ENCODE data around the gene AIRE. TPM values are rescaled to one million over a fixed set of nuclear protein-coding genes. Genes with fewer than 3 reads are reported as not detected.

The AIRE gene
- total and polyA plus RNA-seq, 2 donors from 2014 or later = 0.09 to 0.25 TPM

DNA sequence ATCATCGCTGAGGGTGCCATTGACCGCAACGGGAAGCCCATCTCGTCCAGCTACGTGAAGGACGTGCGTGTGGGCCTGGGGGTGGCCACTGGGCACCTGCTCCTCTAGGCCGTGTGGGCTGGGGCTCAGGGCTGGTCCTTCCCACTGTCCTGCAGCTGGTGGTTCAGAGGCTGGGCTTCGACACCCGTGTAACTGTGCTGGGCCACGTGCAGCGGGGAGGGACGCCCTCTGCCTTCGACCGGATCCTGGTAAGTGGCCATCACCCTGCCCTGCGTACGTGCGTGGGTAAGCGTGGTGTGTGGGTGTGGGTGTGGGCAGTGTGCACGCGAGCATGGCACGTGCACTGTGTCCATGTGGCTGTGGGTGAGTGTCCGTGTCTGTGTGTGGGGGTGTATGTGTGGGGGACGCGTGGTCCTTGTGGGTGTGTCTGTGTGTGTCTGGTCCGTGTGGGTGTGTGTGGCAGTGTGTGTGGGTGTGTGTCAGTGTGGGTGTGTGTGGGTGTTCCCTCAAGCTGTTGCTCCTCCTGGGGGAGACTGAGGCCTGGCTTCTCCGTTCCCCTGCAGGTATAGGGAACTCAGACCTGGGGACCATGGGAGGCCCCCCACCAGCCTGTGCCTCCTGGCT lies 30.7 kb downstream of the AIRE start:
- intact Hi-C loops (cut with DNase I) = no loop called here
- TF ChIP-seq, protein P1, sequence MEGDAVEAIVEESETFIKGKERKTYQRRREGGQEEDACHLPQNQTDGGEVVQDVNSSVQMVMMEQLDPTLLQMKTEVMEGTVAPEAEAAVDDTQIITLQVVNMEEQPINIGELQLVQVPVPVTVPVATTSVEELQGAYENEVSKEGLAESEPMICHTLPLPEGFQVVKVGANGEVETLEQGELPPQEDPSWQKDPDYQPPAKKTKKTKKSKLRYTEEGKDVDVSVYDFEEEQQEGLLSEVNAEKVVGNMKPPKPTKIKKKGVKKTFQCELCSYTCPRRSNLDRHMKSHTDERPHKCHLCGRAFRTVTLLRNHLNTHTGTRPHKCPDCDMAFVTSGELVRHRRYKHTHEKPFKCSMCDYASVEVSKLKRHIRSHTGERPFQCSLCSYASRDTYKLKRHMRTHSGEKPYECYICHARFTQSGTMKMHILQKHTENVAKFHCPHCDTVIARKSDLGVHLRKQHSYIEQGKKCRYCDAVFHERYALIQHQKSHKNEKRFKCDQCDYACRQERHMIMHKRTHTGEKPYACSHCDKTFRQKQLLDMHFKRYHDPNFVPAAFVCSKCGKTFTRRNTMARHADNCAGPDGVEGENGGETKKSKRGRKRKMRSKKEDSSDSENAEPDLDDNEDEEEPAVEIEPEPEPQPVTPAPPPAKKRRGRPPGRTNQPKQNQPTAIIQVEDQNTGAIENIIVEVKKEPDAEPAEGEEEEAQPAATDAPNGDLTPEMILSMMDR (IDR thresholded peaks at IDR 0.05; ENCODE audit: borderline replicate concordance, extremely low read depth, insufficient read depth) = no peak
- H3K27me3 ChIP-seq (ENCODE audit: control insufficient read depth, insufficient read depth, low read length) = no peaks in the 10 kb centered on the region
- no peaks in the 10 kb centered on the region for H3K9me3 ChIP-seq (ENCODE audit: control insufficient read depth in 2 of 3, insufficient read depth in 1 of 3, low read length in 3 of 3)
- H3K36me3 ChIP-seq (ENCODE audit: control insufficient read depth in 2 of 3, insufficient read depth in 3 of 3, low read length in 3 of 3) = peaks cover under 1 to 46% (median 15%) of the 10 kb centered on the region in 3 donors
- FAIRE-seq = no peak
- no peaks in the 10 kb centered on the region for H3K4me1 ChIP-seq (ENCODE audit: control insufficient read depth in 2 of 3, insufficient read depth in 2 of 3, low read depth in 1 of 3, low read length in 3 of 3)
- no peak overlapping the region for H3K27ac ChIP-seq (ENCODE audit: low read depth in 2 of 2, low read length in 2 of 2)
- H3K4me3 ChIP-seq (ENCODE audit: low read length in 3 of 3) = no peak overlapping the region
- H3K9ac ChIP-seq (ENCODE audit: low read length in 3 of 3) = no peak overlapping the region
- no peak for DNase-seq

DNA sequence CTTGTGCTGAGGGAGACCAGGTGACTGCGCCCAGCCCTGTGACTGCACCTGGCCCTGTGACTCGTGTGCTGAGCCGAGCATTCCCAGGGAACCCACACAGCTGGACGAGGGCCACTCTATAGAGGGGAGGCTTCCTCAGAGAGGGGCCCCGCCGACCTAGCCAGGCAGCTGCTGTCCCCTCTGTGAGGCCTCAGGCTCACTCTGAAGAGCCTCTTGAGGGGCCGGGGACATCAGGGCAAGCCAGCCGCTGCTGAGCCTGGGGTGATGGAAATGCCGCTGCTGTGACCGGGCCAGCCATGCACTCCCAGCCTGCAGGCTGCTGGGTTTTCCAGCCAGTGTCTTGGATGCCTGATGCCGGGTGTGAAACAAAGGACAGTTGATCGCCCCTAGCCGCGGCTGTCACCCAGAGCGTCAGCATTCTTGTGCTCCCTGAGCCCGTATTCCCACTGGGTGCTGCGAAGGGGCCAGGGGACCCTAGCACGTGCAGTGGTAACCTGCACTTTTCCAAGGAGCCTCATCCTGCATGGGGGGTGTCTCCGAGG lies 31.6 kb downstream of the AIRE start:
- H3K9me3 ChIP-seq (ENCODE audit: control insufficient read depth in 2 of 3, insufficient read depth in 1 of 3, low read length in 3 of 3) = no peaks in the 10 kb centered on the region
- H3K27ac ChIP-seq (ENCODE audit: low read depth in 2 of 2, low read length in 2 of 2) = no peak overlapping the region
- no peak overlapping the region for H3K9ac ChIP-seq (ENCODE audit: low read length in 3 of 3)
- H3K36me3 ChIP-seq (ENCODE audit: control insufficient read depth in 2 of 3, insufficient read depth in 3 of 3, low read length in 3 of 3) = peaks cover 0 to 39% (median 15%) of the 10 kb centered on the region in 3 donors
- H3K27me3 ChIP-seq (ENCODE audit: control insufficient read depth, insufficient read depth, low read length) = no peaks in the 10 kb centered on the region
- no peaks in the 10 kb centered on the region for H3K4me1 ChIP-seq (ENCODE audit: control insufficient read depth in 2 of 3, insufficient read depth in 2 of 3, low read depth in 1 of 3, low read length in 3 of 3)
- TF ChIP-seq, protein P1 (IDR thresholded peaks at IDR 0.05; ENCODE audit: borderline replicate concordance, extremely low read depth, insufficient read depth) = no peak
- DNase-seq = no peak
- FAIRE-seq = no peak
- no peak overlapping the region for H3K4me3 ChIP-seq (ENCODE audit: low read length in 3 of 3)
- intact Hi-C loops (cut with DNase I) = no loop called here

DNA sequence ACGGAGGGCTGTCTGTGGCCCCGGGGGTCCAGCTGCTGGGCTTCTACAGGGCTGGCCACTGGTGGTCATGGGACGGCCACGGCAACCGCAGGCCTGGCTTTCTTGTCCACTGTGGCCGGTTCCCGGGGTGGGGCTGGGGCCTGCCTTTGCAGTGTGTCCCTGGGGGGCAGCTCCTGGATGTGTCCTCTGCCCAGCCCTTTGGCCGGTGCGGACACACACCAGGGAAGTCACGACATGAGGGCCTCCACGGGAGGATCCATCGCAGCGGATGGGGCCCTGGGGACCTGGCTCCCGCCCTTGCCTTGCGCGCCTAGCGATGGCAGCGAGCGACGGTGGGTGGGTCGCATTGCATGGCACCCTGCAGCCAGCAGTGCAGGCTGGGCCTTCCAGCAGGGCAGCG lies 32.2 kb downstream of the AIRE start:
- no peak for FAIRE-seq
- Histone ChIP-seq H3K9ac (ENCODE audit: low read length in 3 of 3) (no peak overlapping the region), H3K4me1 (ENCODE audit: control insufficient read depth in 2 of 3, insufficient read depth in 2 of 3, low read depth in 1 of 3, low read length in 3 of 3) (no peaks in the 10 kb centered on the region), H3K27me3 (ENCODE audit: control insufficient read depth, insufficient read depth, low read length) (no peaks in the 10 kb centered on the region), H3K9me3 (ENCODE audit: control insufficient read depth in 2 of 3, insufficient read depth in 1 of 3, low read length in 3 of 3) (no peaks in the 10 kb centered on the region), H3K36me3 (ENCODE audit: control insufficient read depth in 2 of 3, insufficient read depth in 3 of 3, low read length in 3 of 3) (peaks cover 0 to 39% (median 14%) of the 10 kb centered on the region in 3 donors), H3K27ac (ENCODE audit: low read depth in 2 of 2, low read length in 2 of 2) (no peak overlapping the region), H3K4me3 (ENCODE audit: low read length in 3 of 3) (no peak overlapping the region)
- no peak for DNase-seq
- intact Hi-C loops (cut with DNase I) = no loop called here
- TF ChIP-seq, protein P1 (IDR thresholded peaks at IDR 0.05; ENCODE audit: borderline replicate concordance, extremely low read depth, insufficient read depth) = no peak
